H9 (cell line): ENCODE data around the gene TMEM150B. TPM values are rescaled to one million over a fixed set of nuclear protein-coding genes. Genes with fewer than 3 reads are reported as not detected.
A peak's percentile ranks its signal among the peaks of the same experiment; 100 is the strongest.

ENCODE experiments used
- DNase-seq: peaks from one replicate; pipeline ENCODE4 v3.0.0-alpha.2; 2017
- H2AFZ ChIP-seq: one replicate; pipeline ENCODE4 v1.6.1; 2013; ENCODE audit warnings: mild to moderate bottlenecking, low read length, control low read depth, moderate library complexity
- H2AK5ac ChIP-seq: 2 replicates; pipeline ENCODE4 v1.6.1; 2013; ENCODE audit warnings: low read length, control low read depth, mixed read lengths; ENCODE audit not compliant: insufficient read length
- H2BK120ac ChIP-seq: one replicate; pipeline ENCODE4 v1.6.1; 2013; ENCODE audit warnings: low read depth, mild to moderate bottlenecking, low read length, control low read depth, inconsistent platforms; ENCODE audit not compliant: poor library complexity, severe bottlenecking
- H2BK12ac ChIP-seq: 2 replicates; pipeline ENCODE4 v1.6.1; 2013; ENCODE audit warnings: low read length, control low read depth, mixed read lengths, low read depth; ENCODE audit not compliant: insufficient read length
- H2BK15ac ChIP-seq: 2 replicates; pipeline ENCODE4 v1.6.1; 2013; ENCODE audit warnings: low read depth, low read length, control low read depth
- H2BK20ac ChIP-seq: one replicate; pipeline ENCODE4 v1.6.1; 2013; ENCODE audit warnings: low read depth, mild to moderate bottlenecking, low read length, control low read depth, inconsistent platforms; ENCODE audit not compliant: poor library complexity, severe bottlenecking
- H2BK5ac ChIP-seq: 2 replicates; pipeline ENCODE4 v1.6.1; 2013; ENCODE audit warnings: low read length, control low read depth, mixed read lengths; ENCODE audit not compliant: insufficient read length
- H3K14ac ChIP-seq: 2 replicates; pipeline ENCODE4 v1.6.1; 2013; ENCODE audit warnings: low read length, control low read depth; ENCODE audit not compliant: insufficient read depth
- H3K18ac ChIP-seq: 2 replicates; pipeline ENCODE4 v1.6.1; 2013; ENCODE audit warnings: low read depth, mild to moderate bottlenecking, mixed read lengths, low read length, control low read depth; ENCODE audit not compliant: insufficient read length
- H3K23ac ChIP-seq: 2 replicates; pipeline ENCODE4 v1.6.1; 2013; ENCODE audit warnings: low read length, control low read depth, mixed read lengths, low read depth; ENCODE audit not compliant: insufficient read length
- H3K23me2 ChIP-seq: 2 replicates; pipeline ENCODE4 v1.6.1; 2013; ENCODE audit warnings: low read depth, mild to moderate bottlenecking, mixed read lengths, low read length, control low read depth; ENCODE audit not compliant: insufficient read length, poor library complexity, severe bottlenecking
- H3K27ac ChIP-seq: 2 replicates; pipeline ENCODE4 v1.5.1; 2013; ENCODE audit warnings: low read length, control low read depth, mixed read lengths, low read depth; ENCODE audit not compliant: insufficient read length
- H3K27me3 ChIP-seq: 2 replicates; pipeline ENCODE4 v1.6.1; 2013; ENCODE audit warnings: low read length, control low read depth, inconsistent platforms; ENCODE audit not compliant: insufficient read depth
- H3K4ac ChIP-seq: 2 replicates; pipeline ENCODE4 v1.6.1; 2013; ENCODE audit warnings: low read depth, mild to moderate bottlenecking, control low read depth, inconsistent platforms, low read length, moderate library complexity
- H3K4me1 ChIP-seq: 2 replicates; pipeline ENCODE4 v1.6.1; 2013; ENCODE audit warnings: low read length, control low read depth, inconsistent platforms; ENCODE audit not compliant: insufficient read depth
- H3K4me2 ChIP-seq: 2 replicates; pipeline ENCODE4 v1.6.1; 2013; ENCODE audit warnings: low read length, control low read depth, mixed read lengths; ENCODE audit not compliant: insufficient read length, insufficient read depth
- H3K56ac ChIP-seq: 2 replicates; pipeline ENCODE4 v1.6.1; 2013; ENCODE audit warnings: low read depth, mild to moderate bottlenecking, mixed read lengths, low read length, control low read depth; ENCODE audit not compliant: insufficient read length
- H3K79me1 ChIP-seq: 2 replicates; pipeline ENCODE4 v1.6.1; 2013; ENCODE audit warnings: low read depth, mild to moderate bottlenecking, moderate library complexity, low read length, control low read depth, inconsistent platforms; ENCODE audit not compliant: insufficient read depth, poor library complexity, severe bottlenecking
- H3K79me2 ChIP-seq: 2 replicates; pipeline ENCODE4 v1.6.1; 2013; ENCODE audit warnings: low read length, control low read depth, inconsistent platforms; ENCODE audit not compliant: insufficient read depth
- H3K9ac ChIP-seq: 2 replicates; pipeline ENCODE4 v1.6.1; 2013; ENCODE audit warnings: low read length, control low read depth, mixed read lengths; ENCODE audit not compliant: insufficient read length; ENCODE audit errors: extremely low read depth
- H3K9me3 ChIP-seq: one replicate; pipeline ENCODE4 v1.6.1; 2013; ENCODE audit warnings: low read depth, low read length, inconsistent platforms; ENCODE audit not compliant: control insufficient read depth
- H3T11ph ChIP-seq: one replicate; pipeline ENCODE4 v1.6.1; 2013; ENCODE audit warnings: mild to moderate bottlenecking, low read length, control low read depth, inconsistent platforms
- H4K20me1 ChIP-seq: one replicate; pipeline ENCODE4 v1.6.1; 2013; ENCODE audit not compliant: control insufficient read depth, insufficient read length, insufficient read depth
- H4K5ac ChIP-seq: 2 replicates; pipeline ENCODE4 v1.6.1; 2013; ENCODE audit warnings: low read depth, mild to moderate bottlenecking, mixed read lengths, low read length, control low read depth; ENCODE audit not compliant: insufficient read length
- H4K8ac ChIP-seq: replicated peaks from 2 replicates; pipeline ENCODE4 v1.6.1; 2013; ENCODE audit warnings: low read length, control low read depth, mixed read lengths, low read depth; ENCODE audit not compliant: insufficient read length
- H4K91ac ChIP-seq: 2 replicates; pipeline ENCODE4 v1.6.1; 2013; ENCODE audit warnings: low read depth, mild to moderate bottlenecking, moderate library complexity, mixed read lengths, low read length, control low read depth; ENCODE audit not compliant: insufficient read length
- H3K27ac Mint-ChIP-seq, 3 experiments: 2 replicates in 2 of 3; 3 replicates in 1 of 3; pipeline ENCODE4 v1.8.0; 2020 to 2021; ENCODE audit warnings: mixed read lengths in 3 of 3, mild to moderate bottlenecking in 1 of 3, moderate library complexity in 1 of 3
- H3K27me3 Mint-ChIP-seq: 2 replicates; pipeline ENCODE4 v1.8.0; 2021; ENCODE audit warnings: low read depth, mild to moderate bottlenecking, moderate library complexity, mixed read lengths
- H3K36me3 Mint-ChIP-seq, 3 experiments: 2 replicates in 2 of 3; 3 replicates in 1 of 3; pipeline ENCODE4 v1.8.0; 2020 to 2021; ENCODE audit warnings: low read depth in 3 of 3, mixed read lengths in 3 of 3; ENCODE audit not compliant: insufficient read depth in 1 of 3
- H3K4me1 Mint-ChIP-seq, 2 experiments: 2 replicates each; pipeline ENCODE4 v1.8.0; 2020; ENCODE audit warnings: mixed read lengths in 2 of 2
- H3K4me3 Mint-ChIP-seq, 2 experiments: 2 replicates in 1 of 2; 3 replicates in 1 of 2; pipeline ENCODE4 v1.8.0; 2020 to 2021; ENCODE audit warnings: mild to moderate bottlenecking in 2 of 2, mixed read lengths in 2 of 2, moderate library complexity in 1 of 2
- H3K9me3 Mint-ChIP-seq, 2 experiments: 2 replicates in 1 of 2; 3 replicates in 1 of 2; pipeline ENCODE4 v1.8.0; 2020; ENCODE audit warnings: mild to moderate bottlenecking in 2 of 2, mixed read lengths in 2 of 2, moderate library complexity in 1 of 2
- CTCF ChIP-seq: fragments of 200-600 bp; sonication (generic); conservative IDR thresholded peaks from 3 replicates; pipeline ENCODE4 v1.8.0; 2021; ENCODE audit warnings: antibody characterized with exemption, mild to moderate bottlenecking
- WGBS: extraction: QIAGEN DNeasy Blood & Tissue Kit; methylation state at CpG from one replicate; pipeline ENCODE4 v1.1.7; 2013; ENCODE audit warnings: missing lambda C conversion rate, low lambda C conversion rate, mixed read lengths; ENCODE audit not compliant: insufficient read length; ENCODE audit errors: extremely low coverage; 5-methylcytosine and 5-hydroxymethylcytosine counted together
- total RNA-seq: library from RNA; stranded (reverse); gene quantifications from 2 replicates; pipeline ENCODE4 v1.2.1, GENCODE V29; 2021

Gene TMEM150B
- total RNA-seq, 1 experiment from 2014 or later: 0.63 TPM

DNA sequence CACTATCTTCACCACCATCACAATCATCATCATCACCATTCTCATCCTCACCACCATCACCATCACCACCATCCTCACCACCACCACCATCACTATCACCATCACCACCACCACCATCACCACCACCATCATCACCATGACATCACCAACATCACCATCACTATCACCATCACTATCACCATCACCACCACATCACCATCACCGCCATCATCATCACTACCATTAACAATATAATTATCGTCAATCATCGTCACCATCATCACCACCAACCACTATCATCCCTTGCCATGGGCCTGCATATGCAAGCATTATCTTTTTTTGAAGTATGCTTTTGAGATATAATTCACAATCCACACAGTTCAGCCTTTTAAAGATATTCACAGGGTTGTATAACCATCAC, 58.7 kb downstream of the TMEM150B start:
- H3K23me2 ChIP-seq: no peaks in the 10 kb centered on the region
- DNase-seq: no peak
- no peak overlapping the region for H3K14ac ChIP-seq
- no peak overlapping the region for H3K9ac ChIP-seq
- H3K4me1 ChIP-seq: no peaks in the 10 kb centered on the region
- no peak for TF ChIP-seq CTCF
- no peak overlapping the region for H2BK15ac ChIP-seq
- no peak overlapping the region for H4K8ac ChIP-seq
- H2AK5ac ChIP-seq: no peak overlapping the region
- Mint-ChIP-seq H3K4me3 (peak overlapping the region in 1 of 2 experiments; percentile 1; a peak in 2 of 5 replicates), H3K27me3 (no peaks in the 10 kb centered on the region; the same call in 1 of the 2 replicates), H3K27ac (no peak overlapping the region), H3K9me3 (peaks cover 8 to 10% of the 10 kb centered on the region in 2 experiments), H3K36me3 (peaks cover 11 to 14% (median 12%) of the 10 kb centered on the region in 3 experiments), H3K4me1 (peaks cover 0 to 8% of the 10 kb centered on the region in 2 experiments; a peak in 1 of 4 replicates)
- no peak overlapping the region for H3K4me2 ChIP-seq
- H3K27ac ChIP-seq: no peak overlapping the region
- H4K91ac ChIP-seq: no peak overlapping the region
- H3K23ac ChIP-seq: no peak overlapping the region
- no peak overlapping the region for H3K56ac ChIP-seq
- no peak overlapping the region for H2BK5ac ChIP-seq
- no peaks in the 10 kb centered on the region for H3K79me2 ChIP-seq
- H2BK120ac ChIP-seq: no peak overlapping the region
- no peak overlapping the region for H3K18ac ChIP-seq
- no peak overlapping the region for H2BK12ac ChIP-seq
- H3K4ac ChIP-seq: no peak overlapping the region
- no peaks in the 10 kb centered on the region for H3K27me3 ChIP-seq
- no peak overlapping the region for H2AFZ ChIP-seq
- whole genome bisulfite sequencing: 100% methylated on average over 3 of the region's 3 CpGs
- no peaks in the 10 kb centered on the region for H3K79me1 ChIP-seq
- no peaks in the 10 kb centered on the region for H4K20me1 ChIP-seq
- peaks cover 8% of the 10 kb centered on the region for H3K9me3 ChIP-seq
- no peak overlapping the region for H2BK20ac ChIP-seq
- H4K5ac ChIP-seq: no peak overlapping the region
- no peak overlapping the region for H3T11ph ChIP-seq
